Measurements from ENCODE around the gene NUP98.

NUP98 gene
- total RNA-seq, result 273 to 290 reads per million in 2 donors

- peak; percentile 99 for DNase-seq
Measured at GRCh38 chr11:3797329-3798090, at the start of gene NUP98. Gene NUP98, minus strand, starts transcription at chr11:3797554. Its CDS starts 15,437 bp downstream, at chr11:3782117.

GRCh38 chr11:3845670-3846069 lies 48.3 kb upstream of the NUP98 start:
- DNase-seq, result no peak

- DNase-seq, result no peak
Measured at GRCh38 chr11:3845246-3845645, 47.9 kb upstream of the NUP98 start.

GRCh38 chr11:3843326-3843725 lies 46.0 kb upstream of the NUP98 start:
- no peak for DNase-seq

GRCh38 chr11:3841426-3842350 lies 44.3 kb upstream of the NUP98 start:
- DNase-seq, result peak; percentile 88

GRCh38 chr11:3840870-3841425 lies 43.6 kb upstream of the NUP98 start, which contains the start of gene RHOG:
Gene RHOG, minus strand, starts transcription at chr11:3840959. Its CDS starts 12,821 bp downstream, at chr11:3828138.
- DNase-seq, result peak; percentile 69

- DNase-seq, result no peak
Measured at GRCh38 chr11:3840004-3840869, 42.9 kb upstream of the NUP98 start.

GRCh38 chr11:3838504-3838903 lies 41.1 kb upstream of the NUP98 start:
- DNase-seq, result no peak

- DNase-seq, result no peak
Measured at GRCh38 chr11:3837793-3838192, 40.4 kb upstream of the NUP98 start.

- DNase-seq, result peak; percentile 19
Measured at GRCh38 chr11:3836903-3837302, 39.5 kb upstream of the NUP98 start.

GRCh38 chr11:3835751-3836150 lies 38.4 kb upstream of the NUP98 start:
- DNase-seq, result no peak

GRCh38 chr11:3834664-3835461 lies 37.5 kb upstream of the NUP98 start:
- no peak for DNase-seq

GRCh38 chr11:3834349-3834663 lies 37.0 kb upstream of the NUP98 start:
- no peak for DNase-seq

GRCh38 chr11:3833449-3833848 lies 36.1 kb upstream of the NUP98 start:
- no peak for DNase-seq

- no peak for DNase-seq
Measured at GRCh38 chr11:3832816-3833215, 35.5 kb upstream of the NUP98 start.

- DNase-seq, result no peak
Measured at GRCh38 chr11:3831378-3832239, 34.3 kb upstream of the NUP98 start.

GRCh38 chr11:3830730-3831129 lies 33.4 kb upstream of the NUP98 start:
- no peak for DNase-seq

GRCh38 chr11:3830088-3830487 lies 32.7 kb upstream of the NUP98 start:
- DNase-seq, result no peak

- no peak for DNase-seq
Measured at GRCh38 chr11:3827434-3828186, 30.3 kb upstream of the NUP98 start.

GRCh38 chr11:3826721-3827120 lies 29.4 kb upstream of the NUP98 start:
- no peak for DNase-seq
